HepG2 (cell line): ENCODE data around the gene SERINC1. TPM values are rescaled to one million over a fixed set of nuclear protein-coding genes. Genes with fewer than 3 reads are reported as not detected.
A peak's percentile ranks its signal among the peaks of the same experiment; 100 is the strongest.

Experiments used
- ATRX ChIP-seq: sonication (generic); formaldehyde crosslinking; IDR thresholded peaks from 2 replicates; pipeline ENCODE4 v1.4.0; 2020; ENCODE audit warnings: missing genetic modification reagents, borderline replicate concordance
- CBX5 ChIP-seq: sonication (generic); formaldehyde crosslinking; IDR thresholded peaks from 2 replicates; pipeline ENCODE4 v1.4.0; 2020; ENCODE audit warnings: missing genetic modification reagents, borderline replicate concordance
- FOXJ3 ChIP-seq: sonication (generic); formaldehyde crosslinking; IDR thresholded peaks from 2 replicates; pipeline ENCODE4 v1.4.0; 2020; ENCODE audit warnings: missing genetic modification reagents, mild to moderate bottlenecking, borderline replicate concordance
- FOXO1 ChIP-seq: sonication (generic); formaldehyde crosslinking; IDR thresholded peaks from 2 replicates; pipeline ENCODE4 v1.4.0; 2020; ENCODE audit warnings: missing genetic modification reagents
- HNF4A ChIP-seq: sonication (generic); formaldehyde crosslinking; IDR thresholded peaks from 2 replicates; pipeline ENCODE4 v1.4.0; 2020; ENCODE audit warnings: missing genetic modification reagents
- JUND ChIP-seq: sonication (generic); formaldehyde crosslinking; IDR thresholded peaks from 2 replicates; pipeline ENCODE4 v1.8.0; 2022; ENCODE audit warnings: mild to moderate bottlenecking, missing genetic modification reagents
- KDM2A ChIP-seq: sonication (generic); formaldehyde crosslinking; IDR thresholded peaks from 2 replicates; pipeline ENCODE4 v1.4.0; 2020; ENCODE audit warnings: low read depth, missing genetic modification reagents, borderline replicate concordance
- KLF9 ChIP-seq: IDR thresholded peaks from 2 replicates; pipeline ENCODE4 v1.6.1; 2016; ENCODE audit warnings: low read depth
- MAFF ChIP-seq: IDR thresholded peaks from 2 replicates; pipeline ENCODE4 v1.6.1; 2011; ENCODE audit warnings: low read depth, low read length, improper control_type of control experiment
- MTA3 ChIP-seq: sonication (generic); formaldehyde crosslinking; IDR thresholded peaks from 2 replicates; pipeline ENCODE4 v1.4.0; 2020; ENCODE audit warnings: missing genetic modification reagents
- REPIN1 ChIP-seq: sonication (generic); formaldehyde crosslinking; IDR thresholded peaks from 2 replicates; pipeline ENCODE4 v1.8.0; 2022; ENCODE audit warnings: missing genetic modification reagents, low read depth, mild to moderate bottlenecking, borderline replicate concordance
- YEATS2 ChIP-seq: sonication (generic); formaldehyde crosslinking; IDR thresholded peaks from 2 replicates; pipeline ENCODE4 v1.4.0; 2020; ENCODE audit warnings: missing genetic modification reagents, borderline replicate concordance
- ZNF180 ChIP-seq: sonication (generic); formaldehyde crosslinking; IDR thresholded peaks from 2 replicates; pipeline ENCODE4 v1.4.0; 2020; ENCODE audit warnings: low read depth, missing genetic modification reagents, borderline replicate concordance
- ZNF225 ChIP-seq: sonication (generic); formaldehyde crosslinking; IDR thresholded peaks from 2 replicates; pipeline ENCODE4 v1.4.0; 2020; ENCODE audit warnings: mild to moderate bottlenecking, missing genetic modification reagents
- ZNF264 ChIP-seq: sonication (generic); formaldehyde crosslinking; IDR thresholded peaks from 2 replicates; pipeline ENCODE4 v1.4.0; 2020; ENCODE audit warnings: missing genetic modification reagents
- polyA plus RNA-seq, 8 experiments: library from polyadenylated mRNA; depleted of rRNA in 3 of 8; stranded (reverse) in 7 of 8; unstranded in 1 of 8; fragments of >200 nt; fragmentation: Illumina TruSeq in 4 of 8; extraction: Trizol in 4 of 8; gene quantifications; 2 replicates each; pipeline versions ENCODE4 v1.2.1 to v1.2.3, GENCODE V29; 2011 to 2016; ENCODE audit warnings: low read depth in 4 of 8, missing spikeins in 1 of 8, mixed read lengths in 1 of 8; ENCODE audit not compliant: insufficient read depth in 1 of 8
- total RNA-seq, 5 experiments: library from RNA; depleted of rRNA; stranded (reverse); fragments of >200 nt; fragmentation: Illumina TruSeq; extraction: Trizol; gene quantifications; 2 replicates each; pipeline ENCODE4 v1.2.3, GENCODE V29; 2016; ENCODE audit warnings: low read depth in 1 of 5
- TF ChIP-seq, protein P1 (sequence below): sonication (generic); formaldehyde crosslinking; IDR thresholded peaks from 2 replicates; pipeline ENCODE4 v1.5.0; 2020; ENCODE audit warnings: missing genetic modification reagents
- TF ChIP-seq, protein P2 (sequence below): IDR thresholded peaks from 2 replicates; pipeline ENCODE4 v1.6.1; 2018; ENCODE audit warnings: missing genetic modification reagents
- TF ChIP-seq, protein P3 (sequence below): sonication (generic); formaldehyde crosslinking; IDR thresholded peaks from 2 replicates; pipeline ENCODE4; 2020; ENCODE audit warnings: missing genetic modification reagents, mild to moderate bottlenecking, borderline replicate concordance
- TF ChIP-seq, protein P4 (sequence below): sonication (generic); formaldehyde crosslinking; IDR thresholded peaks from 2 replicates; pipeline ENCODE4 v1.8.0; 2023; ENCODE audit warnings: mild to moderate bottlenecking, missing genetic modification reagents
- TF ChIP-seq, protein P5 (sequence below): sonication (generic); formaldehyde crosslinking; IDR thresholded peaks from 2 replicates; pipeline ENCODE4 v1.5.0; 2020; ENCODE audit warnings: missing genetic modification reagents, mild to moderate bottlenecking, borderline replicate concordance

SERINC1 gene
- total and polyA plus RNA-seq, 2 of the 13 experiments (the other 11 are each of a cell fraction or from before 2014, with no cell fraction given): 93.5 to 112 TPM

DNA sequence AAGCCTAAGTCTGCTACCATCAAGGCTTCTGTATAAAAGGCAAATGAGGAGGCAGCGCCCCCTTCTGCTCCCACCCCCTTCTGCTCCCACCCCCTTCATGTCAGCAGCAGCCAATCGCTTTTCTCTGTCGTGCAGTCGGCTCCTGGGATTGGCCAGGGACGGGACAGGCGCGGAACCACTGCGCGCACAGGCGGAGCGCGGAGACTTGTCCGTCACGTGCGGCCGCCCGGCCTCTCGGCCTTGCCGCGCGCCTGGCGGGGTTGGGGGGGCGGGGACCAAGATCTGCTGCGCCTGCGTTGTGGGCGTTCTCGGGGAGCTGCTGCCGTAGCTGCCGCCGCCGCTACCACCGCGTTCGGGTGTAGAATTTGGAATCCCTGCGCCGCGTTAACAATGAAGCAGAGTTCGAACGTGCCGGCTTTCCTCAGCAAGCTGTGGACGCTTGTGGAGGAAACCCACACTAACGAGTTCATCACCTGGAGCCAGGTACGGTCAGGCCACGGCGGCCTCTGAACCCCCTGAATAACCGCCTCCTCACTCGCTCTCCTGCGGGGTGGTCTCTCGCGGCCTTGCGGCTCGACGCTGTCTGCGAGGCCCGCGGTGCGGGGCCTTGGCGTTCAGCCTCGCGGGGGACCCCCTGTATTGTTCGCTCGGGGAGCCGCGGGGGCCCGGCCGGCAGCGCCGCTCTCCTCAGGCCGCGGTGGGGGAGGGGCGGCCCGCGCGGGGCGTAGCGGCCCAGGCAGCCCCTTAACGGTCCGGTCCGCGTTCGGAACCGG lies 72.1 kb downstream of the SERINC1 start, which contains the start of gene HSF2 (continued):
- TF ChIP-seq, protein P1, sequence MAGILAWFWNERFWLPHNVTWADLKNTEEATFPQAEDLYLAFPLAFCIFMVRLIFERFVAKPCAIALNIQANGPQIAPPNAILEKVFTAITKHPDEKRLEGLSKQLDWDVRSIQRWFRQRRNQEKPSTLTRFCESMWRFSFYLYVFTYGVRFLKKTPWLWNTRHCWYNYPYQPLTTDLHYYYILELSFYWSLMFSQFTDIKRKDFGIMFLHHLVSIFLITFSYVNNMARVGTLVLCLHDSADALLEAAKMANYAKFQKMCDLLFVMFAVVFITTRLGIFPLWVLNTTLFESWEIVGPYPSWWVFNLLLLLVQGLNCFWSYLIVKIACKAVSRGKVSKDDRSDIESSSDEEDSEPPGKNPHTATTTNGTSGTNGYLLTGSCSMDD: 0 out of 2 replicates have a peak, but pooled peaks have one; percentile 28
- TF ChIP-seq, protein P2, sequence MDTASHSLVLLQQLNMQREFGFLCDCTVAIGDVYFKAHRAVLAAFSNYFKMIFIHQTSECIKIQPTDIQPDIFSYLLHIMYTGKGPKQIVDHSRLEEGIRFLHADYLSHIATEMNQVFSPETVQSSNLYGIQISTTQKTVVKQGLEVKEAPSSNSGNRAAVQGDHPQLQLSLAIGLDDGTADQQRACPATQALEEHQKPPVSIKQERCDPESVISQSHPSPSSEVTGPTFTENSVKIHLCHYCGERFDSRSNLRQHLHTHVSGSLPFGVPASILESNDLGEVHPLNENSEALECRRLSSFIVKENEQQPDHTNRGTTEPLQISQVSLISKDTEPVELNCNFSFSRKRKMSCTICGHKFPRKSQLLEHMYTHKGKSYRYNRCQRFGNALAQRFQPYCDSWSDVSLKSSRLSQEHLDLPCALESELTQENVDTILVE (CRISPR knock-in tag): no peak
- TF ChIP-seq ZNF264 (CRISPR knock-in tag): peak; percentile 55; the same call in 1 of the 2 replicates
- no peak for TF ChIP-seq CBX5
- no peak for TF ChIP-seq KLF9
- no peak for TF ChIP-seq FOXJ3 (CRISPR knock-in tag)
- no peak; the same call in 1 of the 2 replicates for TF ChIP-seq FOXO1 (CRISPR knock-in tag)
- TF ChIP-seq HNF4A (CRISPR knock-in tag): peak; percentile 24; the same call in 1 of the 2 replicates
- peak; percentile 62; the same call in 1 of the 2 replicates for TF ChIP-seq JUND (CRISPR knock-in tag)
- TF ChIP-seq MAFF: no peak
- TF ChIP-seq ATRX: no peak
- no peak for TF ChIP-seq ZNF180 (CRISPR knock-in tag)
- TF ChIP-seq, protein P3, sequence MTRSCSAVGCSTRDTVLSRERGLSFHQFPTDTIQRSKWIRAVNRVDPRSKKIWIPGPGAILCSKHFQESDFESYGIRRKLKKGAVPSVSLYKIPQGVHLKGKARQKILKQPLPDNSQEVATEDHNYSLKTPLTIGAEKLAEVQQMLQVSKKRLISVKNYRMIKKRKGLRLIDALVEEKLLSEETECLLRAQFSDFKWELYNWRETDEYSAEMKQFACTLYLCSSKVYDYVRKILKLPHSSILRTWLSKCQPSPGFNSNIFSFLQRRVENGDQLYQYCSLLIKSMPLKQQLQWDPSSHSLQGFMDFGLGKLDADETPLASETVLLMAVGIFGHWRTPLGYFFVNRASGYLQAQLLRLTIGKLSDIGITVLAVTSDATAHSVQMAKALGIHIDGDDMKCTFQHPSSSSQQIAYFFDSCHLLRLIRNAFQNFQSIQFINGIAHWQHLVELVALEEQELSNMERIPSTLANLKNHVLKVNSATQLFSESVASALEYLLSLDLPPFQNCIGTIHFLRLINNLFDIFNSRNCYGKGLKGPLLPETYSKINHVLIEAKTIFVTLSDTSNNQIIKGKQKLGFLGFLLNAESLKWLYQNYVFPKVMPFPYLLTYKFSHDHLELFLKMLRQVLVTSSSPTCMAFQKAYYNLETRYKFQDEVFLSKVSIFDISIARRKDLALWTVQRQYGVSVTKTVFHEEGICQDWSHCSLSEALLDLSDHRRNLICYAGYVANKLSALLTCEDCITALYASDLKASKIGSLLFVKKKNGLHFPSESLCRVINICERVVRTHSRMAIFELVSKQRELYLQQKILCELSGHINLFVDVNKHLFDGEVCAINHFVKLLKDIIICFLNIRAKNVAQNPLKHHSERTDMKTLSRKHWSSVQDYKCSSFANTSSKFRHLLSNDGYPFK (CRISPR knock-in tag): peak; percentile 71
- TF ChIP-seq YEATS2: peak; percentile 79; the same call in 1 of the 2 replicates
- TF ChIP-seq ZNF225: peak; percentile 95
- TF ChIP-seq, protein P4, sequence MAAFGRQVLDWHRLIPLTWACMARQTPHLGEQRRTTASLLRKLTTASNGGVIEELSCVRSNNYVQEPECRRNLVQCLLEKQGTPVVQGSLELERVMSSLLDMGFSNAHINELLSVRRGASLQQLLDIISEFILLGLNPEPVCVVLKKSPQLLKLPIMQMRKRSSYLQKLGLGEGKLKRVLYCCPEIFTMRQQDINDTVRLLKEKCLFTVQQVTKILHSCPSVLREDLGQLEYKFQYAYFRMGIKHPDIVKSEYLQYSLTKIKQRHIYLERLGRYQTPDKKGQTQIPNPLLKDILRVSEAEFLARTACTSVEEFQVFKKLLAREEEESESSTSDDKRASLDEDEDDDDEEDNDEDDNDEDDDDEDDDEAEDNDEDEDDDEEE (CRISPR knock-in tag): no peak
- peak; percentile 93 for TF ChIP-seq KDM2A (CRISPR knock-in tag)
- TF ChIP-seq, protein P5, sequence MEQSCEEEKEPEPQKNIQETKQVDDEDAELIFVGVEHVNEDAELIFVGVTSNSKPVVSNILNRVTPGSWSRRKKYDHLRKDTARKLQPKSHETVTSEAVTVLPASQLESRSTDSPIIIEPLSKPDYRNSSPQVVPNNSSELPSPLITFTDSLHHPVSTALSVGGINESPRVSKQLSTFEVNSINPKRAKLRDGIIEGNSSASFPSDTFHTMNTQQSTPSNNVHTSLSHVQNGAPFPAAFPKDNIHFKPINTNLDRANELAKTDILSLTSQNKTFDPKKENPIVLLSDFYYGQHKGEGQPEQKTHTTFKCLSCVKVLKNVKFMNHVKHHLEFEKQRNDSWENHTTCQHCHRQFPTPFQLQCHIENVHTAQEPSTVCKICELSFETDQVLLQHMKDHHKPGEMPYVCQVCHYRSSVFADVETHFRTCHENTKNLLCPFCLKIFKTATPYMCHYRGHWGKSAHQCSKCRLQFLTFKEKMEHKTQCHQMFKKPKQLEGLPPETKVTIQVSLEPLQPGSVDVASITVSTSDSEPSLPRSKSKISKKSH (CRISPR knock-in tag): peak; percentile 92
- peak; percentile 42; the same call in 1 of the 2 replicates for TF ChIP-seq REPIN1 (CRISPR knock-in tag)
- no peak for TF ChIP-seq MTA3
